Measurements from ENCODE around the gene TRIO. TPM values are rescaled to one million over a fixed set of nuclear protein-coding genes. Genes with fewer than 3 reads are reported as not detected.

TRIO gene
- total and polyA plus RNA-seq, 11 donors, result 35.2 to 99.1 (median 58.4) TPM

DNA sequence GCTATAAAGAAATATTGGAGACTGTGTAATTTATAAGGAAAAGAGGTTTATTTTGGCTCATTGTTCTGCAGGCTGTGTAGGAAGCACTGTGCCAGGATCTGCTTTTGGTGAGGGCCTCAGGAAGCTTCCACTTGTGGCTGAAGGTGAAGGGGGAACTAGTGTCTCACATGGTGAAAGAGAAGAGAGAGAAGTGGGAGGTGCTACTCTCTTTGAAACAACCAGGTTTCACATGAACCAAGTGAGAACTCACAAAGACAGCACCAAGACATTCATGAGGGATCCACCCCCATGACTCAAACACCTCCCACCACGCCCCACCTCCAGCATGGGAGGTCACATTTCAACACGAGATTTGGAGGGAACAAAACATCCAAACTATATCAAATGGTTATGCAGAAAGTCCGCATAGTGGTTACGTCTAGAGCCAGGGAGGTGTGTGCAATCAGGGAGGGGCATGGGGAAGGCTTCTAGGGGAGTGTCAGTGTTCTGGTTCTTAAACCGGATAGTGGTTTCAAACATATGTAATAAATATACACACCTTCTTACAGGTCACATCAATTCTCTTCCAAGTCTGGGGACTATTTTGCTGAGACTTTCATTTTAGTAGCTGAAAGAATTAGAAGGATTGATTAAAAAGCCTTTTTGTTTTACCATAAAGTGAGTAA lies 113.0 kb downstream of the TRIO start:
- DNase-seq (no peak), ATAC-seq (no peak)
- Histone ChIP-seq H3K27ac (peak overlapping the region in 5 of 12 donors; percentile 1 to 73 (median 66)), H3K4me3 (no peak overlapping the region), H3K36me3 (no peaks in the 10 kb centered on the region), H3K27me3 (no peaks in the 10 kb centered on the region), H3K4me1 (peaks cover 5 to 91% (median 68%) of the 10 kb centered on the region in 12 donors), H3K9me3 (peaks cover 0 to 7% (median 0%) of the 10 kb centered on the region in 12 donors)
- TF ChIP-seq POLR2A (IDR thresholded peaks at IDR 0.05), result no peak
- TF ChIP-seq, protein P1, sequence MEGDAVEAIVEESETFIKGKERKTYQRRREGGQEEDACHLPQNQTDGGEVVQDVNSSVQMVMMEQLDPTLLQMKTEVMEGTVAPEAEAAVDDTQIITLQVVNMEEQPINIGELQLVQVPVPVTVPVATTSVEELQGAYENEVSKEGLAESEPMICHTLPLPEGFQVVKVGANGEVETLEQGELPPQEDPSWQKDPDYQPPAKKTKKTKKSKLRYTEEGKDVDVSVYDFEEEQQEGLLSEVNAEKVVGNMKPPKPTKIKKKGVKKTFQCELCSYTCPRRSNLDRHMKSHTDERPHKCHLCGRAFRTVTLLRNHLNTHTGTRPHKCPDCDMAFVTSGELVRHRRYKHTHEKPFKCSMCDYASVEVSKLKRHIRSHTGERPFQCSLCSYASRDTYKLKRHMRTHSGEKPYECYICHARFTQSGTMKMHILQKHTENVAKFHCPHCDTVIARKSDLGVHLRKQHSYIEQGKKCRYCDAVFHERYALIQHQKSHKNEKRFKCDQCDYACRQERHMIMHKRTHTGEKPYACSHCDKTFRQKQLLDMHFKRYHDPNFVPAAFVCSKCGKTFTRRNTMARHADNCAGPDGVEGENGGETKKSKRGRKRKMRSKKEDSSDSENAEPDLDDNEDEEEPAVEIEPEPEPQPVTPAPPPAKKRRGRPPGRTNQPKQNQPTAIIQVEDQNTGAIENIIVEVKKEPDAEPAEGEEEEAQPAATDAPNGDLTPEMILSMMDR (IDR thresholded peaks at IDR 0.05), result no peak
- intact Hi-C loops (cut with DNase I), result loop anchor here in 2 of 10 donors (5.0 to 10.0 kb wide), 3 partner anchors 34 to 59 kb away; no protein-coding TSS in a partner anchor
- WGBS, 4 donors, result 87 to 90% (median 89%) methylated on average over 5 of the region's 5 CpGs

DNA sequence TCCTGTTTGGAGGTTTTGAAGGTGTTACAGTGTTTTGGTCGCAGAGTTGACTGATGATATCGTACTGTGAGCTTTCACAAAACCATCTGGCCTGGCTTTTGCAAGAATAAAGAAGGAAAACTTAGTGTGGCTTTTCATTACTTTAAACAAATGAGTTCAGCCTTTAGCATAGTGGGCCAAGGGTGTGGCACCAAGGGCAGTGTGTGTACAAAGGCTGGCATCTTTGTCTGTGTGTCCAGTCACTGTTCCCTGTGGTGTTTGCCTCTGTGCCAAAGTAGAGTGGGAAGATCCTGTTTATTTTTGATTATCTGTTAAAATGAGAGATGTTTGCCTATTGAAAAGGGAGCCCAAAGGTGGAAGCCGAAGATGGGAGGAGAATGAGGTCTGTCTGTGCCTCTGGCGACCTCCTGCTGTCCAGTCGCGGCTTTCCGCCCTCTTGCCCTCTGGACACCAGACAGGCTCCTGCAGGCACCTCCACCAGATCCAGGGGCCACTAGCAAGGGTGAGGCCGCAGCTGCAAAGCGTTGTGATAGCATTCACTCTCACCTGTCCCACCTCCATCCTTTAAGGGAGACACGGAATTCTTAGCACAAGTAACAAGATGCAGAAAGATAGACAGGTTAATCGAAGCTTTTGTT lies 113.7 kb downstream of the TRIO start:
- ATAC-seq (no peak), DNase-seq (no peak)
- peaks cover 5 to 89% (median 66%) of the 10 kb centered on the region in 12 donors for H3K4me1 ChIP-seq
- TF ChIP-seq, protein P1 (IDR thresholded peaks at IDR 0.05), result no peak
- no peak for TF ChIP-seq POLR2A (IDR thresholded peaks at IDR 0.05)
- WGBS, 4 donors, result 80 to 87% (median 86%) methylated on average over 11 of the region's 11 CpGs
- no peaks in the 10 kb centered on the region for H3K27me3 ChIP-seq
- H3K36me3 ChIP-seq, result no peaks in the 10 kb centered on the region
- H3K9me3 ChIP-seq, result peaks cover 0 to 7% (median 0%) of the 10 kb centered on the region in 12 donors
- H3K4me3 ChIP-seq, result no peak overlapping the region
- intact Hi-C loops (cut with DNase I), result loop anchor here in 2 of 10 donors (5.0 to 10.0 kb wide), 3 partner anchors 35 to 60 kb away; no protein-coding TSS in a partner anchor
- H3K27ac ChIP-seq, result peak overlapping the region in 4 of 12 donors; percentile 1 to 71 (median 31)

DNA sequence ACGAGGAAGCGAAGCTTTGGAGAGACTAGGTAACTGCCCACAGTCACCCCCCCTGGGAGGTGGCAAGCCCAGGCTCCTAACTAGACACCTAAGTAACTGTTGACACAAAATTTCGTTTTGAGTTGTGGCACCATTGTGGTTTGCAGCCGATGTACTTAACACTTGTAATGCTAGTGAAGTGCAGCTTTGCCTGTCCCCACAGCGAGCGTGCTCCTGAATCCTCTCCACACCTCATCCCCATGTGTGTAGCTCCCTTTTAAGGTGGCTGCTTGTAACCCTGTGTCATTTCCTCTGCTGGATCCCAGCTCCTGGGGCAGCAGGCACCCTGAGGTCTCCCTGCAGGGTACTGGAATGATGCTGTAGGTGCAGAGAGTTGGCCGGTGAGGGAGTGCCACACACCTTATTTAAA lies 114.9 kb downstream of the TRIO start:
- peaks cover 5 to 78% (median 56%) of the 10 kb centered on the region in 12 donors for H3K4me1 ChIP-seq
- no peaks in the 10 kb centered on the region for H3K36me3 ChIP-seq
- TF ChIP-seq, protein P1 (IDR thresholded peaks at IDR 0.05), result no peak
- no peak for TF ChIP-seq POLR2A (IDR thresholded peaks at IDR 0.05)
- 63 to 70% (median 64%) methylated on average over 7 of the region's 7 CpGs for WGBS, 4 donors
- H3K9me3 ChIP-seq, result peaks cover 0 to 7% (median 0%) of the 10 kb centered on the region in 12 donors
- H3K27ac ChIP-seq, result peak overlapping the region in 6 of 12 donors; percentile 15 to 71 (median 30)
- ATAC-seq (no peak), DNase-seq (no peak)
- H3K4me3 ChIP-seq, result no peak overlapping the region
- H3K27me3 ChIP-seq, result no peaks in the 10 kb centered on the region
- intact Hi-C loops (cut with DNase I), result loop anchor here in 2 of 10 donors (5.0 to 10.0 kb wide), 3 partner anchors 36 to 61 kb away; no protein-coding TSS in a partner anchor

DNA sequence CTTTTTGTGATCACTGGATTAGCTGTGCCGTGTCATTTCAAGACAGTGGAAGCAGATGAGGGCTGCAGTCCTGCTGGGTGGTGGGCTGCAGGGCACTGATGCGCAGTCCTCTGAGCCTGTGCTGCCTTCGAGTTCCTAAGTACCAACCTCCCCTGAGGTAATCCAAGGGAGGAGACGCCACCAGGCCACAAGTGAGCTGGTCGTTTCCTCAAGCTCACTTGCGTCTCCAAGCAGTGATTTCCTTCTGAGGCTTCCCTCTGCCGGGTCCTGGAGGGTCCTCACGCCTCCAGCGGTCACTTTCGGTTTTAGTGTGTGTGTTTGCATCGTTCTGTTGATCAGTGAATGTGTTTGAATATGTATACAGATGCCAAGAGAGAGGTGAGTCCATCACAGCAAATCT lies 115.7 kb downstream of the TRIO start:
- Histone ChIP-seq H3K4me1 (peaks cover 0 to 70% (median 53%) of the 10 kb centered on the region in 12 donors), H3K4me3 (peak overlapping the region in 3 of 12 donors; percentile 3 to 7 (median 4)), H3K27ac (peak overlapping the region in 10 of 12 donors; percentile 13 to 71 (median 24)), H3K9me3 (peaks cover 0 to 7% (median 0%) of the 10 kb centered on the region in 12 donors), H3K36me3 (no peaks in the 10 kb centered on the region), H3K27me3 (no peaks in the 10 kb centered on the region)
- peak; percentile 16 to 58 (median 32) for ATAC-seq
- 44 to 65% (median 52%) methylated on average over 8 to 11 of the region's 11 CpGs for WGBS, 4 donors
- TF ChIP-seq, protein P1 (IDR thresholded peaks at IDR 0.05), result peak in 6 of 12 donors; percentile 13 to 44 (median 26)
- TF ChIP-seq POLR2A (IDR thresholded peaks at IDR 0.05), result no peak
- intact Hi-C loops (cut with DNase I), result loop anchor here in 2 of 10 donors (5.0 to 10.0 kb wide), 3 partner anchors 37 to 62 kb away; no protein-coding TSS in a partner anchor
- no peak for DNase-seq
